ENCODE measurements around the gene PATZ1. TPM values are rescaled to one million over a fixed set of nuclear protein-coding genes. Genes with fewer than 3 reads are reported as not detected.

The PATZ1 gene
- total and polyA plus RNA-seq, 2 of the 4 experiments (the other 2 are of a cell fraction) = 6.5 to 10.5 TPM

DNA sequence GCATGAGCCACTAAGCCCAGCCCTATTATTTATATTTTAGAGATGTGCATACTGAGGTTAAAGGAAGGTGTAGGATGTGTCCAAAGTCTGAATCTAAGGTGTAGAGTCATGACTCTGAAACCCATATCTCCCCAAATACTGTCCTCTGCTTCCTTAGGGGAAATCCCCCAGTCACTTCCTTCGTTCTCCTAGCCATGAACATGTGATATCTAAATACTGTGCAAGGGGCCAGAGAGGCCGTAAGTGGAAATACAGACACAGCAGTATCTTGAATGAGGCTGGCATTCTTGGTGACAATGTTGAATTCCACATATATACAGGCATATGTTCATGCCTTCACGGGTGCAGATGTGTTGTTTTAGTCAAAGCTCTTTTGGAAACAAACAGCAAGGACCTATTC lies 21.3 kb upstream of the PATZ1 start:
- H3K9me3 ChIP-seq (ENCODE audit: control insufficient read depth, insufficient read depth, low read length) = no peaks in the 10 kb centered on the region
- no peak overlapping the region for H3K56ac ChIP-seq (ENCODE audit: extremely low read depth, insufficient read depth, low read length)
- H3K4me1 ChIP-seq (ENCODE audit: control insufficient read depth, insufficient read depth, low read length) = no peaks in the 10 kb centered on the region
- no peak overlapping the region for H3K4me3 ChIP-seq (ENCODE audit: insufficient read depth, low read depth, low read length)
- no peak overlapping the region for H2BK20ac ChIP-seq (ENCODE audit: low read depth, low read length)
- no peak overlapping the region for H2AFZ ChIP-seq (replicated peaks; ENCODE audit: low read length, poor library complexity)
- H3K27ac ChIP-seq (ENCODE audit: insufficient read depth, low read length) = no peak overlapping the region
- H3K4me2 ChIP-seq (ENCODE audit: low read depth, low read length) = no peak overlapping the region
- TF ChIP-seq CHD1 (IDR thresholded peaks at IDR 0.05; ENCODE audit: low read depth, low read length) (no peak), MXI1 (IDR thresholded peaks at IDR 0.05; ENCODE audit: borderline replicate concordance, low read depth, low read length) (no peak), MAFK (IDR thresholded peaks at IDR 0.05; ENCODE audit: low read depth, low read length) (no peak), FOS (IDR thresholded peaks at IDR 0.05; ENCODE audit: low read depth, low read length) (no peak), CEBPB (IDR thresholded peaks at IDR 0.05; ENCODE audit: low read depth, low read length) (no peak), BHLHE40 (IDR thresholded peaks at IDR 0.05; ENCODE audit: low read depth, low read length) (no peak), POLR2A (IDR thresholded peaks at IDR 0.05; ENCODE audit: low read depth, low read length) (no peak), RCOR1 (IDR thresholded peaks at IDR 0.05; ENCODE audit: insufficient replicate concordance, low read length) (no peak), RFX5 (IDR thresholded peaks at IDR 0.05; ENCODE audit: low read depth, low read length) (no peak), SMC3 (IDR thresholded peaks at IDR 0.05; ENCODE audit: low read depth, low read length) (no peak), MAZ (IDR thresholded peaks at IDR 0.05; ENCODE audit: borderline replicate concordance, low read depth, low read length) (no peak), NFE2L2 (IDR thresholded peaks at IDR 0.05; ENCODE audit: low read depth, low read length) (no peak), RAD21 (IDR thresholded peaks at IDR 0.05; ENCODE audit: low read length) (no peak)
- TF ChIP-seq, protein P1, sequence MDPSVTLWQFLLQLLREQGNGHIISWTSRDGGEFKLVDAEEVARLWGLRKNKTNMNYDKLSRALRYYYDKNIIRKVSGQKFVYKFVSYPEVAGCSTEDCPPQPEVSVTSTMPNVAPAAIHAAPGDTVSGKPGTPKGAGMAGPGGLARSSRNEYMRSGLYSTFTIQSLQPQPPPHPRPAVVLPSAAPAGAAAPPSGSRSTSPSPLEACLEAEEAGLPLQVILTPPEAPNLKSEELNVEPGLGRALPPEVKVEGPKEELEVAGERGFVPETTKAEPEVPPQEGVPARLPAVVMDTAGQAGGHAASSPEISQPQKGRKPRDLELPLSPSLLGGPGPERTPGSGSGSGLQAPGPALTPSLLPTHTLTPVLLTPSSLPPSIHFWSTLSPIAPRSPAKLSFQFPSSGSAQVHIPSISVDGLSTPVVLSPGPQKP (IDR thresholded peaks at IDR 0.05; ENCODE audit: borderline replicate concordance, low read depth, low read length) = no peak
- TF ChIP-seq, protein P2, sequence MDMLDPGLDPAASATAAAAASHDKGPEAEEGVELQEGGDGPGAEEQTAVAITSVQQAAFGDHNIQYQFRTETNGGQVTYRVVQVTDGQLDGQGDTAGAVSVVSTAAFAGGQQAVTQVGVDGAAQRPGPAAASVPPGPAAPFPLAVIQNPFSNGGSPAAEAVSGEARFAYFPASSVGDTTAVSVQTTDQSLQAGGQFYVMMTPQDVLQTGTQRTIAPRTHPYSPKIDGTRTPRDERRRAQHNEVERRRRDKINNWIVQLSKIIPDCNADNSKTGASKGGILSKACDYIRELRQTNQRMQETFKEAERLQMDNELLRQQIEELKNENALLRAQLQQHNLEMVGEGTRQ (IDR thresholded peaks at IDR 0.05; ENCODE audit: low read depth, low read length) = no peak
- TF ChIP-seq, protein P3, sequence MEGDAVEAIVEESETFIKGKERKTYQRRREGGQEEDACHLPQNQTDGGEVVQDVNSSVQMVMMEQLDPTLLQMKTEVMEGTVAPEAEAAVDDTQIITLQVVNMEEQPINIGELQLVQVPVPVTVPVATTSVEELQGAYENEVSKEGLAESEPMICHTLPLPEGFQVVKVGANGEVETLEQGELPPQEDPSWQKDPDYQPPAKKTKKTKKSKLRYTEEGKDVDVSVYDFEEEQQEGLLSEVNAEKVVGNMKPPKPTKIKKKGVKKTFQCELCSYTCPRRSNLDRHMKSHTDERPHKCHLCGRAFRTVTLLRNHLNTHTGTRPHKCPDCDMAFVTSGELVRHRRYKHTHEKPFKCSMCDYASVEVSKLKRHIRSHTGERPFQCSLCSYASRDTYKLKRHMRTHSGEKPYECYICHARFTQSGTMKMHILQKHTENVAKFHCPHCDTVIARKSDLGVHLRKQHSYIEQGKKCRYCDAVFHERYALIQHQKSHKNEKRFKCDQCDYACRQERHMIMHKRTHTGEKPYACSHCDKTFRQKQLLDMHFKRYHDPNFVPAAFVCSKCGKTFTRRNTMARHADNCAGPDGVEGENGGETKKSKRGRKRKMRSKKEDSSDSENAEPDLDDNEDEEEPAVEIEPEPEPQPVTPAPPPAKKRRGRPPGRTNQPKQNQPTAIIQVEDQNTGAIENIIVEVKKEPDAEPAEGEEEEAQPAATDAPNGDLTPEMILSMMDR (conservative IDR thresholded peaks at IDR 0.05; ENCODE audit: low read depth, low read length) = no peak
- BruUV-seq (replicated peaks) = no TSS peak
- in situ Hi-C loops (cut with MboI; ENCODE audit: low sequenced_read_pairs) (no loop called here), intact Hi-C loops (cut with micrococcal nuclease) (no loop called here), dilution Hi-C loops (cut with HindIII; ENCODE audit: low sequenced_read_pairs, unreplicated experiment) (no loop called here)
- no peak overlapping the region for H4K91ac ChIP-seq (ENCODE audit: insufficient read depth, low read depth, low read length)
- no peak for ATAC-seq (ENCODE audit: low read depth)
- H3K14ac ChIP-seq (replicated peaks; ENCODE audit: low read depth, low read length) = no peak overlapping the region
- H3K36me3 ChIP-seq (ENCODE audit: control insufficient read depth, insufficient read depth, low read length) = no peaks in the 10 kb centered on the region
- ChIA-PET POLR2A (ENCODE audit: unreplicated experiment) (no interaction called here), CTCF (no interaction called here)
- H2BK120ac ChIP-seq (ENCODE audit: low read depth, low read length) = no peak overlapping the region
- no peak overlapping the region for H2AK9ac ChIP-seq (replicated peaks; ENCODE audit: low read depth, low read length, poor library complexity)
- no peak for DNase-seq
- H3K9me1 ChIP-seq (ENCODE audit: insufficient read depth, low read length) = no peaks in the 10 kb centered on the region
- no peaks in the 10 kb centered on the region for H3K27me3 ChIP-seq (ENCODE audit: control insufficient read depth, insufficient read depth, low read length)
- no peak overlapping the region for H4K5ac ChIP-seq (ENCODE audit: low read depth, low read length)
- H3K23ac ChIP-seq (ENCODE audit: low read depth, low read length) = no peak overlapping the region
- no peaks in the 10 kb centered on the region for H3K79me1 ChIP-seq (ENCODE audit: low read depth in 1 of 2, low read length in 2 of 2)
- H3K18ac ChIP-seq (ENCODE audit: low read depth, low read length) = no peak overlapping the region
- no peak overlapping the region for H3K4ac ChIP-seq (ENCODE audit: low read depth, low read length)
- no peak overlapping the region for H2BK15ac ChIP-seq (ENCODE audit: low read depth, low read length)
- H2BK5ac ChIP-seq (ENCODE audit: low read depth, low read length, poor library complexity, severe bottlenecking) = no peak overlapping the region
- WGBS, 2 experiments (ENCODE audit: extremely low coverage in 2 of 2, insufficient read length in 1 of 2) = no CpG with 5 or more reads among the region's 3 CpGs
- H4K8ac ChIP-seq (ENCODE audit: low read depth in 2 of 2, low read length in 2 of 2) = no peak overlapping the region
- H3K9ac ChIP-seq (ENCODE audit: low read depth, low read length) = no peak overlapping the region
- H2AK5ac ChIP-seq (ENCODE audit: low read depth, low read length) = no peak overlapping the region
- no peaks in the 10 kb centered on the region for H4K20me1 ChIP-seq (ENCODE audit: insufficient read depth, low read length)

All from IMR-90 (cell line).